SK-MEL-5 (cell line): ENCODE data around the gene EHMT1. TPM values are rescaled to one million over a fixed set of nuclear protein-coding genes. Genes with fewer than 3 reads are reported as not detected.
"Not testable (repeated sequence)": the region's sequence is repeated elsewhere in the genome, so short reads cannot be mapped to it uniquely, and the experiment has no call there.

ENCODE experiments used
- DNase-seq: peaks from one replicate; pipeline ENCODE4 v3.0.0-alpha.2; 2016; ENCODE audit warnings: low read depth, low spot score
- in situ Hi-C: cut with HindIII; loops from 2 replicates; pipeline ENCODE4 v1.10.0; 2016; ENCODE audit warnings: low sequenced_read_pairs, high pct_unique_total_duplicates, low pct_unique_long_range_greater_than_20kb
- total RNA-seq: library from RNA; depleted of rRNA; stranded (reverse); fragments of >200 nt; shearing (Covaris generic); gene quantifications from 2 replicates; pipeline ENCODE4 v1.2.3, GENCODE V29; 2014

EHMT1 gene
- total RNA-seq, 1 experiment from 2014 or later = 18.5 TPM

DNA sequence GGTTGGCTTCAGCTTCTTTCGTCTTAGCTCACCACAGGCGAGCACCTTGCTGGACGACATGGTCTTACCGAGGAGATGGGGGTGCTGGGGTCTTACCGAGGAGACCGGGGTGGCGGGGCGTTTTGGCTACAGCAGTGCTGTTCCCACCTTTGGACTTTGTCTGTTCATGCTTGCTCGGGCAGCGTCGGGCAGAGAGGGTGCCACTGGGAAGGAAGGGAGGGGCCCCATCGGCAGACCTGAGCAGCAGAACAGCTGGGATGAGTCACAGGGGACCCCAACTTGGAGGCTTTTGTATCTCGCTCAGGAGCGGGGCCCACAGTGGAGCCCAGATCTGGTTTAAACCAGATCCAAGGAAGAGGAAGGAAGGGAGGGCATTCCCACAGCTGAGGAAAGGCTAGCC is 152.8 kb downstream of the EHMT1 start:
- no peak for DNase-seq
- in situ Hi-C loops = no loop called here

DNA sequence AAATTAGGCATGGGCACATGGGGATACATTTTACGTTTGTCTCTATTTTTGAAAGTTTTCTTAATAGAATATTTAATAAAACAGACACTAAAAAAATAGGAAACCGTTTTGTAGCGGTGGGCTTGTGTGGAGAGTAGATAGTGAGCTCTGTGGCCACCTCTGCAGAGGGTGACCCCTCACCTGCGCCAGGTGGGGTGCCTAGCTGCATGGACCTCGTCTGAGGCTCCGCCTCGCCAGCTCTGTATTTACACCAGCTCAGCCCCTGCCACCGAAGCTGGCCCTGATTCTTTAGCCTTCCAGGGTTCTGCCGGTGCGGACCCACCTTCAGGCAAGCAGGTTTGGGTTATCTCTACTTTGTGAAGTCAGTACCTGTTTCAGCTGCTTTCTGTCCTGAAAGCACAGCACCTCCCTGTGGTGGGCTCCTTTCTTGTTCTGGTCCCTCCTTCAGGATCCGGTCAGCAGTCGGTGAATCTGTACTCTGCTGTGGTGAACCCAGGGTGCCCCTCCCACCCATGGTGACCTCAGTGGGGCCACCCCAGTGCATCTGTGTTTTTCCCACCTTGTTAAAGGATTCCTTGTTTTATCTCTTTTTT is 153.6 kb downstream of the EHMT1 start:
- in situ Hi-C loops = no loop called here
- DNase-seq = no peak

DNA sequence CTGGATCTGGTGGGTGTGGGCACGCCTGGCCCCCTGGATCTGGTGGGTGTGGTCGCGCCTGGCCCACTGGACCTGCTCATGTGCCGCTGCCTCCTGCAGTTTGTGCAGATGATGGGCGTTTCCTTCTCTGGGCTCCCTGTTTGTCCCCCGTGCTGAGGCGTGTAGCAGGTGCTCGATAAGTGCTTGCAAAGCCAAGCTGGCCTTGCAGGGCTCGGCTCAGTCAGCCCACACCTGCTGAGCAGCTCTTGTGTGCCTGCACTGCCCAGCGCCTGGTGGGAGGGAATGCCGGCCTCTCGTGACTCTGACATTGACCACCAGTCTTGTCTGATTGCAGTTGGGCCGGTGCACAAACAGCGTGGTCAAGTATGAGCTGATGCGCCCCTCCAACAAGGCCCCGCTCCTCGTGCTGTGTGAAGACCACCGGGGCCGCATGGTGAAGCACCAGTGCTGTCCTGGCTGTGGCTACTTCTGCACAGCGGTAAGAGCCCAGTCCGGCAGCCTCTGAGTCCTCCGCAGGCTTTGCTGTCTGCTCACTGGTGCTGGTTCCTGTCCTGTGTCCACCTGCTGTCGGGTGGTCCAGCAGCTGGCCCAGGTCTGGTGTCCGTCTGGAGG is 156.1 kb downstream of the EHMT1 start:
- in situ Hi-C loops = no loop called here

DNA sequence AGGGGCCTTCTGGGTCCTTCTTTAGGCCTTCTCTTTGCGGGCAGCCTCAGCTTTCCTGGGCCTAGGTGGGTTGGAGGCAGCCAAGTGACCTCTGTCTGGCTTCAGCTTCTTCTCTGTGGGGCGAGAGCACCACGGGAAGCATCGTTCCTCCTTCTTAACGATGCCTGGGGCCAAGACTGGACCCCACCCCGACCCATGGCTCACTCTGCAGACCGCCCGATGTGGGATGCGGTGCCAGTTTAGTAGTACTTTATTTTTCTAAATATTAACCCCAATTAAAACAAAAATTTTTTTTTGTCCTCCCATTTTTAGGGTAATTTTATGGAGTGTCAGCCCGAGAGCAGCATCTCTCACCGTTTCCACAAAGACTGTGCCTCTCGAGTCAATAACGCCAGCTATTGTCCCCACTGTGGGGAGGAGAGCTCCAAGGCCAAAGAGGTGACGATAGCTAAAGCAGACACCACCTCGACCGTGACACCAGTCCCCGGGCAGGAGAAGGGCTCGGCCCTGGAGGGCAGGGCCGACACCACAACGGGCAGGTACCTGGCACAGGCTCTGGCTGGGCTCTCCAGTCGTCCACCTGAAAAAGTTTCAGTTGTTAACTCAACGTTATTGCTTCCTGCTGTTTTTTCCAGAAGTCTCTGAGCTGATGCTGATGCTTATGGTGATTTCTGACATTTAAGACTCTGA is 157.6 kb downstream of the EHMT1 start:
- in situ Hi-C loops = no loop called here

More for the DNA sequence above, 156.1 kb downstream of the EHMT1 start:
- DNase-seq = no peak

DNA sequence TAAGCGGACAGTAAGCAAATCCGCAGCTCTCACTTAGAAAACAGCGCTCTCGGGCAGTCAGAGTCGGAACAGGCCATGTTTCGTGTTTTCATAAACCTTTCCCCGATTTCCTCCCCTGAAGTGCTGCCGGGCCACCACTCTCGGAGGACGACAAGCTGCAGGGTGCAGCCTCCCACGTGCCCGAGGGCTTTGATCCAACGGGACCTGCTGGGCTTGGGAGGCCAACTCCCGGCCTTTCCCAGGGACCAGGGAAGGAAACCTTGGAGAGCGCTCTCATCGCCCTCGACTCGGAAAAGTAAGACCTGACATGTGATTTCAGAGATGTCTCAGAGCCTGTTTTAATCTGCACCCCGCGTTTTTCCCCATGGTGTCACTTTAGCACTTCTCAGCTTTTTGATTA is 159.0 kb downstream of the EHMT1 start:
- in situ Hi-C loops = no loop called here

More for the DNA sequence above, 157.6 kb downstream of the EHMT1 start:
- DNase-seq = no peak

DNA sequence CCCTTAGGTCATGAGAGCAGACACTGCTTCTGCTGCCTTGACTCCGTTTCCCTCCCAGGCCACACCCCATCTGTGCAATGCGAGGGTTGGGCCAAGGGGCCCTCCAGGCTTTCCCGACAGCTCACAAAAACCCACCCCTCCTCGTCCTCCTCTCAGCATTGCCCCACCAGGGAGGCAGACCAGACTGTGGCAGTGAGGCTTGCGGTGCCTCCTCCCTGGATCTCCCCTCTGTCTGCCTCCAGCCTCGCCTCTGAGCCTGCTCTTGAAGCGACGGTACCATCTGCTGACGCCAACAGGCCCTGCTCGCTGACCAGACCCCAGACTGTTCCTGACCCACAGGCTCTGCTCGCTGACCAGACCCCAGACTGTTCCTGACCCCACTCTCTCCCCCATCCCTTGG is 159.5 kb downstream of the EHMT1 start:
- DNase-seq = no peak
- in situ Hi-C loops = no loop called here

More for the DNA sequence above, 159.0 kb downstream of the EHMT1 start:
- no peak for DNase-seq

DNA sequence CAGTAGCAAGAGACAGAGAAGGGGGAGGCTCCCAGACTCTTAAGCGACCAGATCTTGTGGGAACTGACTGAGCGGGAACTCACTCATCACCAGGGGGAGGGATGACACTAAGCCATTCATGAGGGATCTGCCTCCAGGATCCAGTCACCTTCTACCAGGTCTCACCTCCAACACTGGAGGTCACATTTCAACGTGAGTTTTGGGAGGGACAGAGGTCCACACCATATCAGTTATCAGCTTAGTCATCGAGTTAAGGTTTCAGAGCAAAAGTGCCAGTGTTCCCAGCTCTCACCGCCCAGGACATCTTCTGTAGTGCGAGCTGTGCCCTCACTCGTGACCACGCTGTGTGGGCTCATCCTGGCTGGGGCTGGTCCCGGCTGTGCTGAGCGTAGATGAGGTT is 160.1 kb downstream of the EHMT1 start:
- in situ Hi-C loops = no loop called here

DNA sequence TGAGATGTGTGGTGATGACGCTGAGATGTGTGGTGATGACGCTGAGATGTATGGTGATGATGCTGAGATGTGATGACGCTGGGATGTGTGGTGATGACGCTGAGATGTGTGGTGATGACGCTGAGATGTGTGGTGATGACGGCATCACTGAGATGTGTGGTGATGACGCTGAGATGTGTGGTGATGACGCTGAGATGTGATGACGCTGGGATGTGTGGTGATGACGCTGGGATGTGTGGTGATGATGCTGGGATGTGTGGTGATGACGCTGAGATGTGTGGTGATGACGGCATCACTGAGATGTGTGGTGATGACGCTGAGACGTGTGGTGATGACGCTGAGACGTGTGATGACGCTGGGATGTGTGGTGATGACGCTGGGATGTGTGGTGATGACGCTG is 161.2 kb downstream of the EHMT1 start:
- DNase-seq, in situ Hi-C loops: not testable (repeated sequence)

More for the DNA sequence above, 160.1 kb downstream of the EHMT1 start:
- DNase-seq = no peak

DNA sequence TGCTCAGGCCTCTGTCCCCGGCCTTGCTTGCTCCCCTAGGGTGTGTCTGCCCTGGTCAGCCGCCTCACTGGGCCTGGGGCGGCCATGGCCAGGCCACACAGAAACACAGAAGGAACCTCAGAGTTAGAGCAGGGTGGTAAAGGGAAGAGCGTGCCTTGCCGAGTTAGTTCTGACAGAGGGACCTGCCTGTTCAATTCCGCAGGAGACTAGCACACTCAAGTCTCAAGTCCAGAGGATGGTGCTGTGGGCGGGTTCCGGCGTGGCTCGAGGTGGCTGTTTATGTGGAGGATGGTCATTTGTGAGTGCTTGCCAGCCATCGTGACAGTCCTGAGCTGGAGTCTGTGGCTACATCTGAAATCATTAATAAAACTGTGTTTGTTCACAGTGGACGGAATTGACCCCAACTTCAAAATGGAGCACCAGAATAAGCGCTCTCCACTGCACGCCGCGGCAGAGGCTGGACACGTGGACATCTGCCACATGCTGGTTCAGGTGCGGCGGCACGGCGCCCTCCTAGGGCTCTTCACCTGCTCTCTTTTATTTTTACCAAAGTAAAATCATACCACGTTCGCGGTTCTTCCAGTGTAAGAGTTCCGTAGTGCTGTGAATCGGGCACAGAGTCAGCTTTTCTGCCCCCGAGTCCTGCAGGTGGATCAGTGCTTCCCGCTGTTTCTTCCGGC is 163.2 kb downstream of the EHMT1 start:
- no peak for DNase-seq
- in situ Hi-C loops = no loop called here

DNA sequence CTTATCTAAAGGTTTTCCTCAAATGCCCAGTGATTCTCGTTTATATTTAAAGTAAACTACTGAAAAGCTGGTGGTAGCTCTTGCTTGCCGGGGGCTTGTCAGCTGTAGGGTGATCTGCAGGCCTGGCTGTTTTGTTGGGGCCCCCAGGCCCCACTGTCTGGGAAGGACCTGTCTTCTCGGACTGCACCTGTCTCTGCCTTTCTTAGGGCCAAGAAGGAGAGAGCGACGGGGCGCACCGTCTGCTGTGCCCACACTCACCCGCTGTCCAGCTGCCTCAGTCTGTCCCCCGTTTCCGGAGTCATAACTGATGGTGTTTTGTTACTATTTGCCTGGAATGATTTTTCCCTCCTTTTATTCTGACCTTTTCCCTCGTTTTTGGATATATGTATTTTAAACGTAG is 164.7 kb downstream of the EHMT1 start:
- in situ Hi-C loops = no loop called here
- no peak for DNase-seq

DNA sequence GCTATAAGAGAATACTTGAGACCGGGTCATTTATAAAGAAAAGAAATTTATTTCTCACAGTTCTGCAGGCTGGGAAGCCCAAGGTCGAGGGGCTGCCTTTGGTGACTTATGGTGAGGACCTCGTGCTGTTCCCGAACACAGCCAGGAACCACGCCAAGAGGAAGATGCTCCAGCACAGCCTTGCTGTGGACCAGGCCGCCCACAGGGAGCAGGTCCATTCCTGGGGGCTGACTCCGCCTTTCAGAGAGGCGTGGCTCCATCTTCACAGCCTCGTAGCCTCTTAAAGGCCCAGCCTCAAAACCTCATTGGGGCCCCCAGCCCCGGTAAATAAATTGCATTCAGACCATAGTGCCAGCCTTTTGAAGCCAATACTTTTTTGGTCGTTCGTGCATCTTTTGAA is 165.2 kb downstream of the EHMT1 start:
- DNase-seq = peak; percentile 14
- in situ Hi-C loops = no loop called here

DNA sequence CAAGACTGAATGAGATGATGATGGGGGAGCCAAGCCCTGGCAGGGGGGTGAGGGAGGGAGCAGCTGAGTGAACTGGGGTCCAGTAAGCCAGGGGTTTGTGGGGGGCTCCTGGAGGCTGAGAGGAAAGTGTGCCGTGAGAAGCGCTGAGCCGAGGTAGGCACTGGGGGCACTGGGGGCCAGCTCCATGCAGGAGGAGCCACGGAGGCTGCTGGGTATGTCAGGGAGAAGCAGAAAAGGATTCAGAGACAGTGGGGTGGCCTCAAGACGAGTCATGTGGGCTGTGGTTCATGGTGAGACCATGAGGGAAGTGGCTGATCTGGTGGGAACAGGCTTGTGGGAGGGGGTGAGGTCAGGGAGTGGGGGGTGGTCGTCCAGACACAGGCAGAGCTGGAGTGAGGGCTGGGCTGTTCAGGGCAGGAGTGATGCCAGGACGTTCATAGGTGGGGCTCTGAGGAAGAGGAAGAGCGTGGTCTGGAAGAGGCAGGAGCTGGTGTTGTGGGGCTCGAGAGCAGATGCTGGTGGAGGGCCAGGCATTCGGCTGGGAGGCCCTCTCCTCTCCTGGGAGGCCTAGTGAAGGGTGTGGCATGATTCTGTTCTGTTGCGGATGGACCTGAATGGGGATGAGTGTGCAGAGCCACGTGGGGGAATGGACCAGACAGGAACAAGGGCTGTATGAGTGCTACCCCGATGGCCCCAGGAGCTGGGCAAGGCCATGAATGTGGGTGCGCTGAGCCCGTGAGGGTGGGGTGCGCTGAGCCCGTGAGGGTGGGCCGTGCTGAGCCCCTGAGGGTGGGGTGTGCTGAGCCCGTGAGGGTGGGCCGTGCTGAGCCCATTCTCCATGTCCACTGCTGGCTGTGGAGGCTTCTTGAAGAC is 166.1 kb downstream of the EHMT1 start:
- in situ Hi-C loops = no loop called here
- no peak for DNase-seq

DNA sequence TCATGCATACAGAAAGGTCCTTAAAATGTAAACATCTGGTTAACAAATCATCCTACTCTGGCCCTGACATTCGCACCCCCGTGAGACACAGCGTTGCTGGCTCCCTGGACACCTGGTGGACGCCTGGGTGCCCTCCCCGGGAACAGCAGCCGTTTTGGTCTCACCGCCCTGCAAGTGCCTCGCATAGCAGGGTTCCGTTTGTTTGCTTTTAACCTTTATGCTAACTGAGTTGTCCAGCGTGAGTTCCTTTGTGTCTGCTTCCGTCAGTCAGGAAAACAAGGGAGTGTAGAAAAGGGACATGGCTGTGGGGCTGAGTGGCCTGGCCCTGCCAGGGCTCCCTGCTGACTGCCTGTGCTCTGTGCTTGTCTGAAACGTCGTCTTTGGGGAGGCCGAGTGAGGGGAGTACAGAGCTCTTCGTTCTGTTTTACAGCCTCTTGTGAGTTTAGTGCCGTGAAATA is 166.9 kb downstream of the EHMT1 start:
- in situ Hi-C loops = no loop called here
- no peak for DNase-seq

DNA sequence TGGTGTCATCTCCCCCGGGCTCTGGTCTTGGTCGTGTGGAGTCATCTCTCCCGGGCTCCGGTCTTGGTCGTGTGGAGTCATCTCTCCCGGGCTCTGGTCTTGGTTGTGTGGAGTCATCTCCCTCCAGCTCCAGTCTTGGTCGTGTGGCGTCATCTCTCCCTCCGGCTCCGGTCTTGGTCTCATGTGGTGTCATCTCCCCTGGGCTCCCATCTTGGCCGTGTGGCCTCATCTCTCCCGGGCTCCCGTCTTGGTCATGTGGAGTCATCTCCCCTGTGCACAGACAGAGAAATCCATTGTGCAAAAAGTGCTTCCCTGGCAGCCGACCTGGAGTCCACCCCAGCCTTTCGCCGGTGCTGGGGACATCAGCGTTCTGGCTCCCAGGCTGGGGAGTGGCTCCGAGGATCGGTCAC is 167.7 kb downstream of the EHMT1 start:
- no peak for DNase-seq

DNA sequence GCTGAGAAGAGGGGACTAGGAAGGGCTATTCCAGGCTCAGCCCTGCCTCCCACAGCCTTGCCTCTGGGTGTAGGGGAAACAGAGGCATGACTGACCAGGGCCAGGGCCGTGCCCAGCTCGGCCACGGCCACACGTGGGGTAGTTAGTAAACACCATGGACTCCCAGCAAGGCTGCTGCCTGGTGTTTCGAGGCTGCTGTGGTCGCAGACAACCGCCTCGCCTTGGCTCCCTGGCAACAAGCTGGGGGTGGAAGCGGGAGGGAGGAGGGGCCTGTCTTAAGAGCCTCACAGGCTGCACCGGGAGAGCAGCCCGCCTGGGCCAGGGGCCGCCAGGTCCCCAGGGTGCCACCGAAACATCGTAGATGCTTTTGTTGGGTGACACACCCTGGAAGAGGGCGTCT is 168.6 kb downstream of the EHMT1 start:
- DNase-seq = no peak
- in situ Hi-C loops = no loop called here

More for the DNA sequence above, 167.7 kb downstream of the EHMT1 start:
- in situ Hi-C loops = no loop called here

DNA sequence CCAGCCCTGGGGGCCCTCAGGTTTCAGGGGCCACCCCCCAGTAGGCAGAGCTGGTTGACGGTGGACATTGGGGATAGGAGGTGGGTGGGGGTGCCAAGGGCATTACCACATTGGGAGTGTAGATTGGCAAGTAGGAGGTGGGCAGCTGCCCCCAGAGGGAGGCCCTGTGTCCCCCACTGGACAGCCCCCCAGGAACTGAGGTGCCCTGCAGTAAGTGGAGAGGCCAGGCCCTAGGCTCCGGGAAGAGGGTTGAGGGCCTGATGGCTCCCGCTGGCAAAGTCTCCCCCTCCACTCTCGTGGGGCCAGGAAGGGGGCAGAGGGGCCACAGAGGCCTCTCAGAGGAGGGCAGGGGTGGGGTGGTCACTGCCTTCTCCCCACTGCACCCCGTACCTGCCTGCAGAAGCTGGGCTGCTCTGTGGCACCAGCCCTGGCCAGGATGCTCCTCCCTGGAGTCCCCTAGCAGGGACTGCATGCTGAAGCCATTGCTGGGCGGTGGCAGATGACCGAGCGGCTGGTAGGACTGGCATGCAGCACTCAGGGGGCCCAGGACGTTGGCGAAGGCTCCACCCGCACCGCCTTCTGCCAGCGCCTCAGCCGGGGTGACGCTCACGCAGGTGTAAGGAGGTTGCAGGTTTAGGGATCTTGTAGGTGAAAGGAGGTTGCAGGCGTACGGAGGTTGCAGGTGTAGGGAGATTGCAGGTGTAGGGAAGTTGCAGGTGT is 169.1 kb downstream of the EHMT1 start:
- in situ Hi-C loops = no loop called here
- no peak for DNase-seq
